ENCODE measurements around the gene MAML1.
A peak's percentile ranks its signal among the peaks of the same experiment; 100 is the strongest.

MAML1 gene

GRCh38 chr5:179793468-179794139 is 61.0 kb downstream of the MAML1 start, which contains the start of gene LTC4S:
Gene LTC4S (plus strand): TSS chr5:179793986. CDS start chr5:179794081, 95 bp downstream.
- peak; percentile 55 for DNase-seq
- ATAC-seq: peak; percentile 21

DNA sequence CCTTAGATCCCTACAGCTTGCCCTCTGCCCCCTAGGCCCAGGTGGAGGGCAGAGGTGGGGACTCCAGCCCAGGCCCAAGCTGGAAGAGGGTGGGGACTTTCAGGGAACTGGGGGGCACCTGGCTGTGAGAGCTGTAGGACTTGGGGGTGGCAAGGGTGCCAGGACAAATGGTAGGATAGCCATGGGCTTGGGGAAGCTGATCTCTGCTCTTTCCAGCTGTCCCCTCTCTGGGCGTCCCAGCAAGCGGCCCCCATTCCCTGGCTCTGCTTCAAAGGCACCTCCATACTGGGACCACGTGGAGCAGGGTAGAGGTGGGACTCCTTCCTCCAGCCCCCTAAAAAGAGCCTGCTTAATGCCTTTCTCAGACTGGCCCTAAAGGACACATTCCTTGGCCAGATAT is 61.5 kb downstream of the MAML1 start:
- DNase-seq (no peak), ATAC-seq (no peak)

GRCh38 chr5:179794575-179794974 is 62.0 kb downstream of the MAML1 start:
- ATAC-seq (no peak), DNase-seq (no peak)

GRCh38 chr5:179795049-179795862 is 62.6 kb downstream of the MAML1 start:
- DNase-seq (no peak), ATAC-seq (no peak)

GRCh38 chr5:179795863-179796833 is 63.5 kb downstream of the MAML1 start:
- DNase-seq: peak; percentile 83

GRCh38 chr5:179796877-179797608 is 64.4 kb downstream of the MAML1 start:
- DNase-seq (no peak), ATAC-seq (no peak)

More at GRCh38 chr5:179795863-179796833, 63.5 kb downstream of the MAML1 start:
- peak; percentile 67 for ATAC-seq

GRCh38 chr5:179797741-179798140 is 65.1 kb downstream of the MAML1 start:
- ATAC-seq: no peak
- no peak for DNase-seq

DNA sequence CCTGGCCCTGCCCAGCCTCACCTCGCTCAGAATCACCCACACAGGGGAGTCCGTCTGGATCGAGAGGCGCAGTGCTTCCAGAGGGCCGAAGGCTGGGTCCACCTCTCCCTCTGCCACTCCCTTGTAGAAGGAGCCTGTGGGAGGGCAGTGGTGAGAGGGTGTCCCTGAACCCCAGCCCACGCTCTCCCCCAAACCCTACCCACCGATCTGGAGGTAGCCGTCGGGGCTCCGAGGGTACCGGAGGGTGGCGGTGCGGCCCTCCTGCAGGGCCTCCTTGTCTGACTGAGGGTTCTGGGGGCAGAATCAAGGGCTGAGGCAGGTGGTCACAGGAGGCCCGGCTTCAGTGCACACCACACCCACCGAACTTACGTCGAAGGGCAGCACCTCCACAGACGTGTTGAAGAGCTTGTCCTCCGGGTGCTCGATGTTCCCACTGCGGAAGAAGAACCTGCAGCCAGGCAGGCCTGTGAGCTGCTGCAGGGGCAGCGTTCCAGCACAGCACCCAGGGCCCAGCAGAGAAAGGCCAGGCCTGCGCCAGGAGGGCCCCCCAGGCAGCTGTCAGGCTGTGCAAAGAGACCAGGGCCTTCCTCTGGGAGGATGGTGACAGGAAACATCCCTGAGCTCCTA is 65.6 kb downstream of the MAML1 start:
- DNase-seq (no peak), ATAC-seq (no peak)

DNA sequence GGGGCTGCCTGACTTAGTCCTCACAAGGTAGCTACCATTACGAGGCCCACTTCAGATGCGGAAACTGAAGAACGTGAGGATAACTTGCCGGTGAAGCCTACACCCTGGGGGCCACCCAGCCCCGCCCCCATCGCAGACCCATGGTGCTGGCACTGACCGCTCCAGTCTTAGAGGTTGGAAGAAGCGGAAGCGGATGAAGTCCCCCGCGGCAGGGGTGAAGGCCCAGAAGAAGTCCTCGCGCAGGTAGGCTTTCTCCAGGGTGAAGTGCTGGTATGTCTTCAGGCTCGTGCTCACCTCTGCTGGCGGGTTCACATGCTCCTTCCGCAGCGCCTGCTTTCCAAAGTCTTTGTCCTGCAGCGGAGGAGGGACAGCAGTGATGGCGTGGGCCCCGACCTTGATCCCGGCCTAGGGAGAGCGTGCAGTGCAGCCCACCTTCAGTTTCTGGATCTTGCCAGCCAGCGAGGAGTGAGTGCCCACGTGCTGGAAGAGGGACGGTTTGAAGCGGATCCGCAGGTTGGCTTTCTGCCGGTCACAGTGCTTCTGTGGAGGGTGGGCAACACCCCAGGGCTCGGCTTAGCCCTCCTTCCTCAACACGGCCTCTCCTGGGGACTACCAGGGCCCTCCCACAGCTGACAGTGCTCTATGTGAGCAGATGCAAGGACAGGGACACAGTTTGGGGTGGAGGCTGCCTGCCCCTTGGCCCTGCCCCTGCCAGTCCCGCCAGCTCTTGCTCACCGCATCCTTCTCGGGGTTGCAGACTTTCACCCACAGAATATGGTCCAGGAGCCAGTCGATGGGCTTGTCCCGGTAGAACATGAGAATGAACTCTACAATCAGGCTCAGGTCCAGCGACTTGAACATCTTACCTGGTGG is 66.4 kb downstream of the MAML1 start:
- ATAC-seq: no peak
- no peak for DNase-seq

GRCh38 chr5:179799644-179799973 is 67.0 kb downstream of the MAML1 start:
- DNase-seq (no peak), ATAC-seq (no peak)

DNA sequence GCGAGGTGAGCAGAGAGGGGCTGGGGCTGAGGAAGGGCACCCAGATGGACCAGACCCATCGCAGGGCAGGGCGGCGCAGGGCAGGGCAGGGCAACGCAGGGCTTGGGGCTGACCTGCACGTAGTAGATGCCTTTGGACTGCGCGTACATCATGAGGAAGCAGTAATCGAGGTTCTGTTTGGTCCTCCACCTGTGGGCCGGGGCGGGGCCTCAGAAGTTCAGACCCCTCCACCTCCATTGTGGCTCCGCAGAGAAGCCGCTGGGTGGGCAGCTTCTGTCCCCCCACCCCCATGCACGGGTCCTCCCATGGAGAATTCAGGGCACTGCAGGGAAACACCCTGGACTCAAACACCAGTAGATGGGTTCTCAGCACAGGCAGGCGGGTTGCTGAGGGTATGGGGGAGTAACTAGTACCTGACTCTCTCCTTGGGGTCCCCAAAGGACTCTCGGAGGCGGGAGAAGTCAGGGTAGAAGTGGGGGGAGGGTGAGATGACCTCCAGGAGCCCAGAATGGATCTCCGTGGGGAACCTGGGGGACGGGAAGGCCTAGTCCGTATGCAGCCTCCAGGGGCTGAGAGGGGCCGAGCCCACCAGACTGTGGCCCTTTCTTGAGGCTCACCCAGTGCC is 67.6 kb downstream of the MAML1 start:
- DNase-seq: no peak
- ATAC-seq: no peak

DNA sequence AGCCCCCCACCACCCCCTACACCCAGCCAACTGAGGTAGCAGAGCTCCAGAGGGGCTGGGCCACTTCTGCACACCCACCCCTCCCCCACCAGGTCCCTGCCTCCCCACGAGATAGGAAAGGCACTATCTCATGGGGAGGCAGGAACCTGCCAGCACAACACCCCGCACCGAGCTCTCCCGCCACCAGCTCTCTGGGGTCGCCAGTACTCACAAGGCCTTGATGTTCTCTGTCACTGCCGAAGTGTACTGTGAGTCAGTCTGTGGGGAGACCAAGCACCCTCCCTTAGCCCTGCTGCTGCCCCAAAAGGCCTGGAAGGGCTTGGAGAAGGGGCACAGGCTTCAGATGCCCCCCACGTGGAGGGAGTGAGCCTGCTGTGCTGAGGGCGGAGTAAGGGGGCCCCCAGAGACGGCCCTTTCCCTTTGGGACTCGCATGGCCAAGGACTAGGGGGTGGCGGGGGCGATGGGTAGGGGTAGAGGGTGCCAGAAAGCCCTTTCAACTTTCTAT is 68.1 kb downstream of the MAML1 start:
- ATAC-seq (no peak), DNase-seq (no peak)

- ATAC-seq (peak; percentile 41), DNase-seq (peak; percentile 92)
Observed at GRCh38 chr5:179801304-179802206, 68.9 kb downstream of the MAML1 start.

GRCh38 chr5:179802207-179802883 is 69.7 kb downstream of the MAML1 start:
- no peak for DNase-seq
- ATAC-seq: no peak

GRCh38 chr5:179802950-179803562 is 70.4 kb downstream of the MAML1 start:
- no peak for DNase-seq
- no peak for ATAC-seq

- ATAC-seq: peak; percentile 69
- peak; percentile 77 for DNase-seq
Observed at GRCh38 chr5:179803651-179804554, 71.3 kb downstream of the MAML1 start.
